HEK293T (cell line): ENCODE measurements around the gene ANKS1B.
"Not testable (repeated sequence)": the region's sequence is repeated elsewhere in the genome, so short reads cannot be mapped to it uniquely, and the experiment has no call there.

Experiments used
- CTCF ChIA-PET: fragments of 350-600 bp; formaldehyde crosslinking; extraction: SDS; loops from one replicate; lab custom pipeline; 2021; ENCODE audit warnings: antibody characterized with exemption, inconsistent platforms; lab: Yijun Ruan, JAX
- POLR2A ChIA-PET: fragments of 350-600 bp; formaldehyde crosslinking; extraction: SDS; loops from one replicate; lab custom pipeline; 2020; ENCODE audit warnings: antibody characterized with exemption, inconsistent platforms; lab: Yijun Ruan, JAX
- DNase-seq: peaks from one replicate; pipeline ENCODE4 v3.0.0; 2012; ENCODE audit warnings: mixed read lengths; ENCODE audit errors: extremely low spot score
- ARNT ChIP-seq: fragments of 450-650 bp; IDR thresholded peaks from 2 replicates; pipeline ENCODE4 v1.6.1; 2017; ENCODE audit warnings: mild to moderate bottlenecking
- BHLHE40 ChIP-seq: fragments of 450-650 bp; IDR thresholded peaks from 2 replicates; pipeline ENCODE4 v1.6.1; 2016; ENCODE audit warnings: mild to moderate bottlenecking, moderate library complexity, borderline replicate concordance
- CTBP1 ChIP-seq: fragments of 450-650 bp; IDR thresholded peaks from 2 replicates; pipeline ENCODE4 v1.6.1; 2016; ENCODE audit warnings: borderline replicate concordance
- ELF4 ChIP-seq: fragments of 450-650 bp; IDR thresholded peaks from 2 replicates; pipeline ENCODE4 v1.6.1; 2017; ENCODE audit warnings: antibody characterized with exemption
- FOXA1 ChIP-seq: fragments of 450-650 bp; IDR thresholded peaks from 2 replicates; pipeline ENCODE4 v1.6.1; 2016; ENCODE audit warnings: mild to moderate bottlenecking
- FOXK2 ChIP-seq: fragments of 450-650 bp; IDR thresholded peaks from 2 replicates; pipeline ENCODE4 v1.6.1; 2016; ENCODE audit warnings: mild to moderate bottlenecking
- FOXM1 ChIP-seq: fragments of 450-650 bp; IDR thresholded peaks from 2 replicates; pipeline ENCODE4 v1.6.1; 2017; ENCODE audit warnings: mild to moderate bottlenecking, borderline replicate concordance
- HDGF ChIP-seq: fragments of 450-650 bp; IDR thresholded peaks from 2 replicates; pipeline ENCODE4 v1.6.1; 2017; ENCODE audit warnings: antibody characterized with exemption, borderline replicate concordance
- L3MBTL2 ChIP-seq: fragments of 450-650 bp; conservative IDR thresholded peaks from 2 replicates; pipeline ENCODE4 v1.6.1; 2016; ENCODE audit warnings: mild to moderate bottlenecking
- LEF1 ChIP-seq: fragments of 450-650 bp; IDR thresholded peaks from 2 replicates; pipeline ENCODE4 v1.6.1; 2017; ENCODE audit warnings: mild to moderate bottlenecking, borderline replicate concordance
- NFRKB ChIP-seq: fragments of 450-650 bp; IDR thresholded peaks from 2 replicates; pipeline ENCODE4 v1.6.1; 2016; ENCODE audit warnings: mild to moderate bottlenecking, moderate library complexity
- SP1 ChIP-seq: fragments of 450-650 bp; IDR thresholded peaks from 2 replicates; pipeline ENCODE4 v1.6.1; 2017
- SUZ12 ChIP-seq: fragments of 450-650 bp; IDR thresholded peaks from 2 replicates; pipeline ENCODE4 v1.6.1; 2016; ENCODE audit warnings: mild to moderate bottlenecking
- TARDBP ChIP-seq: fragments of 450-650 bp; IDR thresholded peaks from 2 replicates; pipeline ENCODE4 v1.6.1; 2016
- ZNF384 ChIP-seq: fragments of 450-650 bp; IDR thresholded peaks from 2 replicates; pipeline ENCODE4 v1.6.1; 2016
- TF ChIP-seq, protein P1 (sequence below): fragments of 450-650 bp; IDR thresholded peaks from 2 replicates; pipeline ENCODE4 v1.6.1; 2016

Gene ANKS1B

DNA sequence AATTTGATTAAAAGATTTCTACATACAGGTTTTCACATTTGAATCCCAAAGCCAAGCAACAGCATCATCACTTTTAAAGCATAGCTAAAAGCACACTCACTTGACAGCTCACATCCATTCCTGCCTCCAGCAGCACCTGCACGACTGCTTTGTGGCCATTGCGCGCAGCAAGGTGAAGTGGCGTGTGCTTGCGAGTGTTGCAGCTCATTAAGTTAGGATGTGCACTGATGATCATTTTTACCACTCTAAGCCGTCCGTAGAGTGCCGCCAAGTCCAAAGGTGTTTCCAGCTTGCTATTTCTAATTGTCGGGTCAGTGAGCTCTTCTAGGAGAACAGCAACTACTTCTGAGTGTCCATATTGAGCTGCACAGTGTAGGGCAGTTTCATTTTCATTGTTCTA lies 178.4 kb downstream of the ANKS1B start:
- ChIA-PET CTCF (no interaction called here), POLR2A (no interaction called here)
- TF ChIP-seq ARNT = no peak
- TF ChIP-seq TARDBP = no peak
- no peak for TF ChIP-seq ZNF384
- TF ChIP-seq FOXM1 = no peak
- TF ChIP-seq NFRKB = no peak
- TF ChIP-seq SP1 = no peak
- TF ChIP-seq HDGF = no peak
- no peak for TF ChIP-seq ELF4
- no peak for TF ChIP-seq CTBP1
- DNase-seq = no peak

DNA sequence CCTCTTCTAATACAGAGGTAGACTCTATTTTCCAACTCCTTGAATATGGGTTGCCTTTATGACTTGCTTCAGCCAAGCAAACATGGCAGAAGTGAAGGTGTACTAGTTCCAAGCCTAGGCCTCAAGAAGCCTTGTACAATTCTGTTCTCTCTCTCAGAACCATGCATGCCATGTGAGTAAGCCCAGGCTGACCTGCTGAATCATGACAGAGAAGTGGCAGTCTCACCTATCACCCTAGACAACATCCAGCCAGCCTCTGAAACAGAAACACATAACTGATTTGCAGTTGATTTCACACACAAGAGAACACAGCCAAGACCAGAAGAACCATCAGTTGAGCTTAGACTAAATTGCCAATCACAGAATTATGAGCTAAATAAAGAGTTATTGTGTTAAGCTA lies 180.0 kb downstream of the ANKS1B start:
- TF ChIP-seq FOXM1 (no peak), BHLHE40 (no peak), FOXK2 (no peak), ZNF384 (no peak), NFRKB (no peak), L3MBTL2 (no peak), ARNT (no peak), HDGF (no peak), SP1 (no peak), CTBP1 (no peak), TARDBP (no peak), FOXA1 (no peak), SUZ12 (no peak)
- no peak for DNase-seq
- ChIA-PET POLR2A (no interaction called here), CTCF (no interaction called here)

- CTCF ChIA-PET = no interaction called here
- TF ChIP-seq HDGF (no peak), ZNF384 (no peak)
- no peak for DNase-seq
- POLR2A ChIA-PET = no interaction called here
These were observed 184.1 kb downstream of the ANKS1B start for GRCh38 chr12:99800605-99801004.

DNA sequence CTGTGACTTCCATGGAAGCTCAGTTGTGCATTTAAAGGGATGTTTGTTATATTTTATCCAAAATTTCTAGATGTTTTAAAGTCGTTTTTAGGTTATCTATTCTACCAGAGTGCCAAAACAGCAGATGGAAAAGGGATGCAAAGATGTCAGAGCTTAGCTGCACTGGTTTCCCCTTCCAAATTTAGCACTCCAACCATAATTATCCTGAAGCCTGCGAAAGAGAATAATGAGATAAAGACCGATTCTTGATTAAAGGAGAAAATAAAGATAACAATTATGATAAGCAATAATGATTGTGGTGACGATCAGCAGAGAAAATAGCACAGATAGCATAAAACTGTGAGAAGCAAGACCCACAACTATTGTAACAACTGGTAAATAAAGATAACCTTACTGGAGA lies 186.8 kb downstream of the ANKS1B start:
- DNase-seq, POLR2A ChIA-PET, CTCF ChIA-PET: not testable (repeated sequence)

GRCh38 chr12:99783421-99783820 lies 201.3 kb downstream of the ANKS1B start:
- CTCF ChIA-PET = no interaction called here

GRCh38 chr12:99772274-99772673 lies 212.5 kb downstream of the ANKS1B start:
- DNase-seq = no peak
- ChIA-PET CTCF (no interaction called here), POLR2A (no interaction called here)
- TF ChIP-seq SP1 (no peak), SUZ12 (no peak), TARDBP (no peak), FOXA1 (no peak), LEF1 (no peak), ELF4 (no peak), ZNF384 (no peak), BHLHE40 (no peak), HDGF (no peak), ARNT (no peak)
- TF ChIP-seq, protein P1, sequence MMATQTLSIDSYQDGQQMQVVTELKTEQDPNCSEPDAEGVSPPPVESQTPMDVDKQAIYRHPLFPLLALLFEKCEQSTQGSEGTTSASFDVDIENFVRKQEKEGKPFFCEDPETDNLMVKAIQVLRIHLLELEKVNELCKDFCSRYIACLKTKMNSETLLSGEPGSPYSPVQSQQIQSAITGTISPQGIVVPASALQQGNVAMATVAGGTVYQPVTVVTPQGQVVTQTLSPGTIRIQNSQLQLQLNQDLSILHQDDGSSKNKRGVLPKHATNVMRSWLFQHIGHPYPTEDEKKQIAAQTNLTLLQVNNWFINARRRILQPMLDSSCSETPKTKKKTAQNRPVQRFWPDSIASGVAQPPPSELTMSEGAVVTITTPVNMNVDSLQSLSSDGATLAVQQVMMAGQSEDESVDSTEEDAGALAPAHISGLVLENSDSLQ = no peak

More at GRCh38 chr12:99783421-99783820, 201.3 kb downstream of the ANKS1B start:
- POLR2A ChIA-PET = no interaction called here
- no peak for TF ChIP-seq ZNF384
- no peak for TF ChIP-seq LEF1
- TF ChIP-seq HDGF = no peak
- no peak for TF ChIP-seq SP1
- no peak for TF ChIP-seq FOXA1
- TF ChIP-seq CTBP1 = no peak
- TF ChIP-seq BHLHE40 = no peak
- no peak for DNase-seq

DNA sequence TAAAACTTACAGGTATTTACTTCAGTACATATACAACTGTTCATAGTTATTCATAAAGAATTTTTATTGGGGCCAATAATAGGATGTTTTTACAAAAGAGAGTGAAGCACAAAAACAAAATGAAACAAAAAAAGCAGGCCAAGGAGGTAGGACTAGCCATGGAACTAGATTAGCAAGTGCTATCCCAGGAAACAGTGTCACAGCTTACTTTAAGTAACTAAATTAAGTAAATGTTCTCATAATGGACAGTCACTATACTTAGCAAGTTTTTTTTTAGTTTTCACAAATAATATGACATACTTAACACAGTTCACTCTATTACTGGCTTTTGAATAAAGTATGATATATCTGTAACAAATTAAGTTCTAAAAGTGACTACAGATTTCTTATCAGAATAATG lies 213.1 kb downstream of the ANKS1B start:
- CTCF ChIA-PET = no interaction called here

More for the DNA sequence above, 213.1 kb downstream of the ANKS1B start:
- POLR2A ChIA-PET = no interaction called here
- TF ChIP-seq BHLHE40 (no peak), ZNF384 (no peak), LEF1 (no peak), NFRKB (no peak), FOXM1 (no peak), SUZ12 (no peak), SP1 (no peak), CTBP1 (no peak), TARDBP (no peak), ELF4 (no peak)
- TF ChIP-seq, protein P1 = no peak
- no peak for DNase-seq
